Measurements from ENCODE around the gene CHST3.

The CHST3 gene

DNA sequence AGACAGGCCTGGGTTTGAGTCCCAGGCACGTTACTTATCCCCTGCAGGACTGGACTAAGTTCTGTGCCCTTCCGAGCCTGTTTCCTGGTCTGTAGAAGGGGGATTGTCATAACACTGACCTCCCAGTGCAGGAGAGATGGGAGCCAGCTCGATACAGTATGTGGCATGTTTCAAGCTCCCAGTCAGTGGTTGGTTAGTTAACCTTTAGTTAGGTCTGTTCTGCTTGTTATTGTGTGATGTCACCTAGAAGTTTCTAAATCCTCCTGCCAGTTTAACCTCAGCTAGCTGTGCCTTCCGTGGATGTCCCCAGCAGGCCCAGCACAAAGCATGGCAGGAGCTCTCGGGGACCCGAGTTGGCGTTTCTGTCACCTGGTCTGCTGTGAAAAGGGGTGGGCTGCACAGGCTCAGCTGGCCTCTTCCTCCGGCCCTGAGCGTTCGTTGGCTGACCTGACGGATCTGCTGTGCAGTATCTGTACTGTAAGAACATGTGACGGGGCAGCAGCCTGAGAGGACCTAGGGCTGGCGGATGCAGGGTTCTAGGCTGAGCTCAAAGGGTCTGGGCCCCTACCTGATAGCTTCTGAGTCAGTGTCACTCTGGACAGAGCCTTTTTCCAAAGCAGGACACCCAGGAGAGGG, 71.2 kb downstream of the CHST3 start:
- TF ChIP-seq, protein P1, sequence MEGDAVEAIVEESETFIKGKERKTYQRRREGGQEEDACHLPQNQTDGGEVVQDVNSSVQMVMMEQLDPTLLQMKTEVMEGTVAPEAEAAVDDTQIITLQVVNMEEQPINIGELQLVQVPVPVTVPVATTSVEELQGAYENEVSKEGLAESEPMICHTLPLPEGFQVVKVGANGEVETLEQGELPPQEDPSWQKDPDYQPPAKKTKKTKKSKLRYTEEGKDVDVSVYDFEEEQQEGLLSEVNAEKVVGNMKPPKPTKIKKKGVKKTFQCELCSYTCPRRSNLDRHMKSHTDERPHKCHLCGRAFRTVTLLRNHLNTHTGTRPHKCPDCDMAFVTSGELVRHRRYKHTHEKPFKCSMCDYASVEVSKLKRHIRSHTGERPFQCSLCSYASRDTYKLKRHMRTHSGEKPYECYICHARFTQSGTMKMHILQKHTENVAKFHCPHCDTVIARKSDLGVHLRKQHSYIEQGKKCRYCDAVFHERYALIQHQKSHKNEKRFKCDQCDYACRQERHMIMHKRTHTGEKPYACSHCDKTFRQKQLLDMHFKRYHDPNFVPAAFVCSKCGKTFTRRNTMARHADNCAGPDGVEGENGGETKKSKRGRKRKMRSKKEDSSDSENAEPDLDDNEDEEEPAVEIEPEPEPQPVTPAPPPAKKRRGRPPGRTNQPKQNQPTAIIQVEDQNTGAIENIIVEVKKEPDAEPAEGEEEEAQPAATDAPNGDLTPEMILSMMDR (IDR thresholded peaks at IDR 0.05), result no peak
- DNase-seq, result no peak
- H3K36me3 ChIP-seq, result no peaks in the 10 kb centered on the region
- no peaks in the 10 kb centered on the region for H3K9me3 ChIP-seq
- no peak overlapping the region for H3K4me3 ChIP-seq
- no peak overlapping the region for H3K27ac ChIP-seq
- intact Hi-C loops (cut with DNase I; ENCODE audit: low total_unique reads), result no loop called here
- H3K4me1 ChIP-seq, result peaks cover 0 to 12% (median 5%) of the 10 kb centered on the region in 4 donors
- H3K27me3 ChIP-seq, result peaks cover 0 to 19% of the 10 kb centered on the region in 2 donors

- Histone ChIP-seq H3K4me1 (peaks cover 0 to 12% (median 5%) of the 10 kb centered on the region in 4 donors), H3K27ac (no peak overlapping the region), H3K9me3 (no peaks in the 10 kb centered on the region), H3K27me3 (peaks cover 0 to 1% of the 10 kb centered on the region in 2 donors), H3K4me3 (no peak overlapping the region), H3K36me3 (no peaks in the 10 kb centered on the region)
- TF ChIP-seq, protein P1 (IDR thresholded peaks at IDR 0.05), result no peak
- no peak for DNase-seq
- intact Hi-C loops (cut with DNase I; ENCODE audit: low total_unique reads), result no loop called here
Observed at GRCh38 chr10:72037266-72037665, 73.1 kb downstream of the CHST3 start.

DNA sequence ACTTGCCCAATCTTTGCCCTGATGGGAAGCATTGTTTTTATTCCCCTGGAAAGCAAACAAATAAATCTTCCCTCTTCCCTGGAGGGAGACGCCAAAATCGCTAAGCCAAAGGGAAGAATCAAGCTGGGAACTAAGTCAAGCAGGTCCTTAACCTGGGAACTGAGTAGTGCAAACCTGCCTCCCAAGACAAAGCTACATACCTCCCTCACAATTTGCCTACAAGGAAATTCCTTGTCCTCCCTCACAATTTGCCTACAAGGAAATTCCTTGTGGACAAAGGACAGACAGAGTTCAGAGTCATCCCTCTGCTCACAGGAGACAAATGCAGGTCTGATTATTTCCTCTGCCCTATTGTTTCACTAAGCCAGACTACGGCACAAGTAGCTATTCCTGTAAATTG, 73.6 kb downstream of the CHST3 start:
- Histone ChIP-seq H3K4me3 (no peak overlapping the region), H3K27ac (no peak overlapping the region), H3K4me1 (peaks cover 0 to 12% (median 5%) of the 10 kb centered on the region in 4 donors), H3K9me3 (no peaks in the 10 kb centered on the region), H3K27me3 (no peaks in the 10 kb centered on the region), H3K36me3 (no peaks in the 10 kb centered on the region)
- intact Hi-C loops (cut with DNase I; ENCODE audit: low total_unique reads), result no loop called here
- no peak for DNase-seq
- TF ChIP-seq, protein P1 (IDR thresholded peaks at IDR 0.05), result no peak

GRCh38 chr10:72038458-72039001, 74.3 kb downstream of the CHST3 start:
- TF ChIP-seq, protein P1 (IDR thresholded peaks at IDR 0.05), result no peak
- H3K9me3 ChIP-seq, result no peaks in the 10 kb centered on the region
- no peaks in the 10 kb centered on the region for H3K27me3 ChIP-seq
- intact Hi-C loops (cut with DNase I; ENCODE audit: low total_unique reads), result no loop called here
- H3K36me3 ChIP-seq, result no peaks in the 10 kb centered on the region
- H3K4me1 ChIP-seq, result peaks cover 0 to 12% (median 5%) of the 10 kb centered on the region in 4 donors
- H3K27ac ChIP-seq, result no peak overlapping the region
- no peak overlapping the region for H3K4me3 ChIP-seq
- DNase-seq, result no peak

- intact Hi-C loops (cut with DNase I; ENCODE audit: low total_unique reads), result no loop called here
- DNase-seq, result no peak
- no peaks in the 10 kb centered on the region for H3K27me3 ChIP-seq
- no peak overlapping the region for H3K4me3 ChIP-seq
- no peaks in the 10 kb centered on the region for H3K9me3 ChIP-seq
- H3K4me1 ChIP-seq, result peaks cover 0 to 18% (median 6%) of the 10 kb centered on the region in 4 donors
- H3K27ac ChIP-seq, result no peak overlapping the region
- TF ChIP-seq, protein P1 (IDR thresholded peaks at IDR 0.05), result no peak
- no peaks in the 10 kb centered on the region for H3K36me3 ChIP-seq
Observed at GRCh38 chr10:72039377-72039776, 75.2 kb downstream of the CHST3 start.

Data from tibial artery (tissue), 4 donors.